Keratinocyte (primary cell): ENCODE results near the gene KCNG2.

Experiments used
- CTCF ChIP-seq, 3 experiments: IDR thresholded peaks in 1 of 3; conservative IDR thresholded peaks in 1 of 3; optimal IDR thresholded peaks in 1 of 3; 2 replicates in 2 of 3; 3 replicates in 1 of 3; pipeline versions ENCODE3 to v1.5.1; 2011; ENCODE audit warnings: low read length in 3 of 3, mild to moderate bottlenecking in 3 of 3, moderate library complexity in 2 of 3, control low read depth in 1 of 3, inconsistent platforms in 1 of 3; ENCODE audit not compliant: insufficient read depth in 2 of 3; ENCODE audit errors: extremely low read depth in 1 of 3
- EZH2 ChIP-seq: IDR thresholded peaks from one replicate; pipeline ENCODE4 v1.6.1; 2012; ENCODE audit warnings: inconsistent platforms, mild to moderate bottlenecking, low read length, moderate library complexity

GRCh38 chr18:79768745-79769144 is 29.0 kb upstream of the KCNG2 start:
- TF ChIP-seq EZH2 (no peak), CTCF (optimal IDR thresholded peaks at IDR 0.05 in 1 of 3, IDR thresholded peaks at IDR 0.05 in 1 of 3, conservative IDR thresholded peaks at IDR 0.05 in 1 of 3; ENCODE audit: extremely low read depth in 1 of 3, insufficient read depth in 2 of 3, low read length in 3 of 3) (no peak)
